ENCODE data around the gene PAN3. TPM values are rescaled to one million over a fixed set of nuclear protein-coding genes. Genes with fewer than 3 reads are reported as not detected.

PAN3 gene
- total RNA-seq, 1 donor from 2014 or later, result 11.8 TPM

DNA sequence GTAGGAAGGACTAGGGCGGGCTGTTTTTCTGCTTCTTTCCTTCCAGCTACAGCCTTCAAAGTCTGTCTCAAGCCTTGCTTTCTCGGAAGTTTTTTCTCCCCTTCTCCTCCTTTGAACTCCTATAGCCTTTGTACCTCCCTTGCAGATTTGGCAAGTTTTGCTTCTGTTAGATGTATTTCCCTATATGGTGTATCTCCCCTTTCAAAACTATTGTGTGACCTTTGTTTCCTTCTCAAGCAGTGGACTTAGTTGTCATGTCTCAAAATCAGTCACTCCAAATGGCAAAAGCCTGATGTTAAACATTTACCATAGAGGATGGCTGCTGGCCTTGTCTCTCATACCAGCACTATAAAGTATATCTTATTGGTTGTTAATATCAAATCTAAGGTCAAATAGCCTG, 203.9 kb downstream of the PAN3 start:
- FAIRE-seq, result no peak
- TF ChIP-seq CTCF (IDR thresholded peaks at IDR 0.05; ENCODE audit: insufficient read depth, low read length, severe bottlenecking), result no peak
- H3K4me3 ChIP-seq (ENCODE audit: low read depth, low read length), result no peak overlapping the region
- no peaks in the 10 kb centered on the region for H3K27me3 ChIP-seq (ENCODE audit: control insufficient read depth, insufficient read depth, low read length)
- no peaks in the 10 kb centered on the region for H3K36me3 ChIP-seq (ENCODE audit: control insufficient read depth, insufficient read depth, low read length)
- DNase-seq (ENCODE audit: low read depth), result no peak

GRCh38 chr13:28344163-28344562, 205.8 kb downstream of the PAN3 start:
- no peaks in the 10 kb centered on the region for H3K36me3 ChIP-seq (ENCODE audit: control insufficient read depth, insufficient read depth, low read length)
- no peaks in the 10 kb centered on the region for H3K27me3 ChIP-seq (ENCODE audit: control insufficient read depth, insufficient read depth, low read length)
- no peak for TF ChIP-seq CTCF (IDR thresholded peaks at IDR 0.05; ENCODE audit: insufficient read depth, low read length, severe bottlenecking)
- H3K4me3 ChIP-seq (ENCODE audit: low read depth, low read length), result no peak overlapping the region
- FAIRE-seq (no peak), DNase-seq (ENCODE audit: low read depth) (no peak)

Other genes with a start within 250 kb of the PAN3 start
- not detected in 2 replicates for gene PDX1, start 218.5 kb upstream of the PAN3 start, total RNA-seq
- gene CDX2, start 169.2 kb upstream of the PAN3 start, total RNA-seq, result not detected in 2 replicates
- gene URAD, start 149.9 kb upstream of the PAN3 start, total RNA-seq, result not detected in 2 replicates
- not detected in 2 replicates for gene FLT3, start 38.0 kb upstream of the PAN3 start, total RNA-seq